Nephron progenitor cell (in vitro differentiated cells): ENCODE data around the gene CIROP.
A peak's percentile ranks its signal among the peaks of the same experiment; 100 is the strongest.

Source experiments
- DNase-seq: peaks from one replicate; pipeline ENCODE4 v3.0.0; 2021
- H3K27ac Mint-ChIP-seq: 2 replicates; pipeline ENCODE4 v1.8.0; 2021; ENCODE audit warnings: mild to moderate bottlenecking, moderate library complexity, mixed read lengths
- H3K27me3 Mint-ChIP-seq: 2 replicates; pipeline ENCODE4 v1.8.0; 2021; ENCODE audit warnings: mild to moderate bottlenecking, low read depth, mixed read lengths; ENCODE audit not compliant: poor library complexity
- H3K36me3 Mint-ChIP-seq: 2 replicates; pipeline ENCODE4 v1.8.0; 2021; ENCODE audit warnings: low read depth, mixed read lengths
- H3K4me1 Mint-ChIP-seq: 2 replicates; pipeline ENCODE4 v1.8.0; 2021; ENCODE audit warnings: mixed read lengths
- H3K4me3 Mint-ChIP-seq: 2 replicates; pipeline ENCODE4 v1.8.0; 2021; ENCODE audit warnings: mild to moderate bottlenecking, moderate library complexity, mixed read lengths
- H3K9me3 Mint-ChIP-seq: 2 replicates; pipeline ENCODE4 v1.8.0; 2021; ENCODE audit warnings: mild to moderate bottlenecking, moderate library complexity, mixed read lengths
- CTCF ChIP-seq: fragments of 200-600 bp; sonication (generic); IDR thresholded peaks from 2 replicates; pipeline ENCODE4 v1.5.0; 2021; ENCODE audit warnings: antibody characterized with exemption

CIROP gene

GRCh38 chr14:23136566-23137133 lies 31.9 kb upstream of the CIROP start:
- Mint-ChIP-seq H3K4me1 (peaks cover 21% of the 10 kb centered on the region), H3K9me3 (no peaks in the 10 kb centered on the region), H3K36me3 (peaks cover 35% of the 10 kb centered on the region), H3K27me3 (no peaks in the 10 kb centered on the region), H3K27ac (peak overlapping the region; percentile 13), H3K4me3 (no peak overlapping the region)
- no peak for DNase-seq
- TF ChIP-seq CTCF: no peak

- no peak overlapping the region for H3K27ac Mint-ChIP-seq
- H3K27me3 Mint-ChIP-seq: no peaks in the 10 kb centered on the region
- DNase-seq: no peak
- no peak overlapping the region for H3K4me3 Mint-ChIP-seq
- H3K4me1 Mint-ChIP-seq: peaks cover 5% of the 10 kb centered on the region
- peaks cover 38% of the 10 kb centered on the region for H3K36me3 Mint-ChIP-seq
- H3K9me3 Mint-ChIP-seq: no peaks in the 10 kb centered on the region
- TF ChIP-seq CTCF: no peak
Observed at GRCh38 chr14:23132970-23133369, 28.2 kb upstream of the CIROP start.

GRCh38 chr14:23131482-23131881 lies 26.7 kb upstream of the CIROP start:
- TF ChIP-seq CTCF: no peak
- no peak for DNase-seq
- Mint-ChIP-seq H3K4me1 (peaks cover 4% of the 10 kb centered on the region), H3K27ac (no peak overlapping the region), H3K27me3 (no peaks in the 10 kb centered on the region), H3K36me3 (peaks cover 36% of the 10 kb centered on the region), H3K4me3 (no peak overlapping the region), H3K9me3 (no peaks in the 10 kb centered on the region)

- no peaks in the 10 kb centered on the region for H3K4me1 Mint-ChIP-seq
- no peaks in the 10 kb centered on the region for H3K9me3 Mint-ChIP-seq
- TF ChIP-seq CTCF: no peak
- DNase-seq: no peak
- H3K27ac Mint-ChIP-seq: no peak overlapping the region
- no peaks in the 10 kb centered on the region for H3K27me3 Mint-ChIP-seq
- H3K36me3 Mint-ChIP-seq: peaks cover 36% of the 10 kb centered on the region
- no peak overlapping the region for H3K4me3 Mint-ChIP-seq
Observed at GRCh38 chr14:23130871-23131270, 26.1 kb upstream of the CIROP start.

GRCh38 chr14:23129759-23130316 lies 25.0 kb upstream of the CIROP start:
- no peak overlapping the region for H3K27ac Mint-ChIP-seq
- peaks cover 6% of the 10 kb centered on the region for H3K4me1 Mint-ChIP-seq
- no peak for TF ChIP-seq CTCF
- no peak for DNase-seq
- no peaks in the 10 kb centered on the region for H3K9me3 Mint-ChIP-seq
- H3K36me3 Mint-ChIP-seq: peaks cover 36% of the 10 kb centered on the region
- no peaks in the 10 kb centered on the region for H3K27me3 Mint-ChIP-seq
- H3K4me3 Mint-ChIP-seq: no peak overlapping the region
